Subcutaneous abdominal adipose tissue (tissue), 5 donors: ENCODE measurements around the gene ENOX2.
"Not testable (repeated sequence)": the region's sequence is repeated elsewhere in the genome, so short reads cannot be mapped to it uniquely, and the experiment has no call there.

Experiments used
- H3K27ac ChIP-seq: one replicate; pipeline ENCODE4 v1.7.0; 2013; ENCODE audit warnings: low read depth, mild to moderate bottlenecking, inconsistent platforms, low read length, moderate library complexity
- H3K27me3 ChIP-seq, 5 donors: one replicate each; pipeline ENCODE4 v1.7.0; 2013; ENCODE audit warnings: low read length in 5 of 5, inconsistent platforms in 1 of 5; ENCODE audit not compliant: control insufficient read depth in 5 of 5, insufficient read depth in 4 of 5
- H3K36me3 ChIP-seq, 5 donors: one replicate each; pipeline ENCODE4 v1.7.0; 2013; ENCODE audit warnings: low read length in 5 of 5; ENCODE audit not compliant: control insufficient read depth in 5 of 5, insufficient read depth in 5 of 5
- H3K4me1 ChIP-seq, 5 donors: one replicate each; pipeline ENCODE4 v1.7.0; 2013; ENCODE audit warnings: low read length in 5 of 5, mild to moderate bottlenecking in 3 of 5, moderate library complexity in 1 of 5; ENCODE audit not compliant: control insufficient read depth in 5 of 5, insufficient read depth in 5 of 5
- H3K4me3 ChIP-seq, 5 donors: one replicate each; pipeline ENCODE4 v1.7.0; 2013; ENCODE audit warnings: low read length in 5 of 5, low read depth in 1 of 5
- H3K9ac ChIP-seq, 5 donors: one replicate each; pipeline ENCODE4 v1.7.0; 2013; ENCODE audit warnings: low read length in 5 of 5, mild to moderate bottlenecking in 4 of 5, moderate library complexity in 3 of 5
- H3K9me3 ChIP-seq, 5 donors: one replicate each; pipeline ENCODE4 v1.7.0; 2013; ENCODE audit warnings: low read length in 5 of 5; ENCODE audit not compliant: control insufficient read depth in 5 of 5
- donor health status: healthy.
- donor health status: healthy.
- donor health status: healthy.
- donor health status: healthy.
- donor health status: healthy.

Gene ENOX2

DNA sequence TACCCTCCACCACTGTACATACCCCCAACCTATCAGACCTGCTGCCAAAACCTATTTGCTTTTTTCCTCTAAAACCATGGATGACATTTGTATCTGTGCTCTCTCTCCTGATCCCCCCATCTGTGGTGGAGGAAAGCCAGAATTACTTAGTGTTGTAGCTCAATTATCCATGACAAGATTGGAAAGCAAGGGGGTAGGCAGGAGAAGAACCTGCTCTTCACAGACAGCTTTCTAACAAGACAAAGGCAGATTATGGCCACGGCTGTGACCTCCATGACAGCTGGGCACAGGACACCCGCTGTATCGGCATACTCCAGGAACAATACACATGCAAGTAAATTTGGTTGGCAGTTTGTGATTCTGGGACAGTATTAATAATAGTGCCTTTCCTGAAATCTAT lies 186.7 kb downstream of the ENOX2 start:
- Histone ChIP-seq H3K9ac (no peak overlapping the region), H3K27me3 (no peaks in the 10 kb centered on the region), H3K4me3 (no peak overlapping the region), H3K4me1 (peaks cover 0 to 2% (median 0%) of the 10 kb centered on the region in 5 donors), H3K36me3 (no peaks in the 10 kb centered on the region), H3K9me3 (no peaks in the 10 kb centered on the region), H3K27ac (no peak overlapping the region)

GRCh38 chrX:130715299-130715698 lies 187.7 kb downstream of the ENOX2 start:
- Histone ChIP-seq H3K9ac (no peak overlapping the region), H3K4me1 (peaks cover 0 to 2% (median 0%) of the 10 kb centered on the region in 5 donors), H3K9me3 (no peaks in the 10 kb centered on the region), H3K27ac (no peak overlapping the region), H3K27me3 (no peaks in the 10 kb centered on the region), H3K36me3 (no peaks in the 10 kb centered on the region), H3K4me3 (no peak overlapping the region)

GRCh38 chrX:130714665-130715064 lies 188.3 kb downstream of the ENOX2 start:
- no peaks in the 10 kb centered on the region for H3K36me3 ChIP-seq
- H3K4me3 ChIP-seq: no peak overlapping the region
- H3K9ac ChIP-seq: no peak overlapping the region
- no peaks in the 10 kb centered on the region for H3K27me3 ChIP-seq
- no peak overlapping the region for H3K27ac ChIP-seq
- H3K9me3 ChIP-seq: no peaks in the 10 kb centered on the region
- peaks cover 0 to 2% (median 0%) of the 10 kb centered on the region in 5 donors for H3K4me1 ChIP-seq

- no peaks in the 10 kb centered on the region for H3K36me3 ChIP-seq
- H3K27me3 ChIP-seq: no peaks in the 10 kb centered on the region
- H3K9me3 ChIP-seq: no peaks in the 10 kb centered on the region
- no peak overlapping the region for H3K4me3 ChIP-seq
- no peak overlapping the region for H3K27ac ChIP-seq
- peaks cover 0 to 2% (median 0%) of the 10 kb centered on the region in 5 donors for H3K4me1 ChIP-seq
- H3K9ac ChIP-seq: no peak overlapping the region
Measured at GRCh38 chrX:130714135-130714534, 188.9 kb downstream of the ENOX2 start.

DNA sequence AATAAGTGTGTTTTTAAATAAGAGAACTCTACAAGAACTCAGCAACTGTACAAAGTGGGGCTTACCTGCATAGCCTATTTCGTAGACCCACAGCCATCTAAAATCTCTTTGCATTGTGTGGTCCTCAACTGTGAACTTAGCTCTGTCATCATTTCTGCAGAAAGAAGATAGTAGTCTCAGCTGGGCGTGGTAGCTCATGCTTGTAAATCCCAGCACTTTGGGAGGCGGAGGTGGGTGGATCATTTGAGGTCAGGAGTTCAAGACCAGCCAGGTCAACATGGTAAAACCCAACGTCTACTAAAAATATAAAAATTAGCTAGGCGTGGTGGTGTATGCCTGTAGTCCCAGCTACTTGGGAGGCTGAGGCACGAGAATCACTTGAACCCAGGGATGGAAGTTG lies 193.8 kb downstream of the ENOX2 start:
- H3K27me3 ChIP-seq: not testable (repeated sequence)

GRCh38 chrX:130705591-130705990 lies 197.4 kb downstream of the ENOX2 start:
- no peaks in the 10 kb centered on the region for H3K9me3 ChIP-seq
- no peak overlapping the region for H3K4me3 ChIP-seq

More for the DNA sequence above, 193.8 kb downstream of the ENOX2 start:
- not testable (repeated sequence) for H3K27ac ChIP-seq, H3K9ac ChIP-seq, H3K4me3 ChIP-seq, H3K9me3 ChIP-seq, H3K36me3 ChIP-seq, H3K4me1 ChIP-seq

GRCh38 chrX:130704053-130705038 lies 198.7 kb downstream of the ENOX2 start:
- Histone ChIP-seq H3K4me1 (peaks cover 0 to 6% (median 5%) of the 10 kb centered on the region in 5 donors), H3K4me3 (no peak overlapping the region), H3K27ac (no peak overlapping the region), H3K27me3 (no peaks in the 10 kb centered on the region), H3K36me3 (no peaks in the 10 kb centered on the region), H3K9ac (no peak overlapping the region), H3K9me3 (no peaks in the 10 kb centered on the region)

More at GRCh38 chrX:130705591-130705990, 197.4 kb downstream of the ENOX2 start:
- Histone ChIP-seq H3K36me3 (no peaks in the 10 kb centered on the region), H3K4me1 (peaks cover 0 to 6% (median 5%) of the 10 kb centered on the region in 5 donors), H3K9ac (no peak overlapping the region), H3K27ac (no peak overlapping the region), H3K27me3 (no peaks in the 10 kb centered on the region)

- peaks cover 0 to 7% (median 0%) of the 10 kb centered on the region in 5 donors for H3K36me3 ChIP-seq
- no peaks in the 10 kb centered on the region for H3K9me3 ChIP-seq
- no peak overlapping the region for H3K9ac ChIP-seq
- H3K4me3 ChIP-seq: no peak overlapping the region
- peaks cover 0 to 6% (median 5%) of the 10 kb centered on the region in 5 donors for H3K4me1 ChIP-seq
- no peaks in the 10 kb centered on the region for H3K27me3 ChIP-seq
- no peak overlapping the region for H3K27ac ChIP-seq
Measured at GRCh38 chrX:130702867-130703707, 199.9 kb downstream of the ENOX2 start.

- Histone ChIP-seq H3K27me3 (no peaks in the 10 kb centered on the region), H3K9me3 (no peaks in the 10 kb centered on the region), H3K4me1 (peaks cover 0 to 6% (median 5%) of the 10 kb centered on the region in 5 donors), H3K27ac (no peak overlapping the region), H3K36me3 (peaks cover 0 to 7% (median 0%) of the 10 kb centered on the region in 5 donors), H3K4me3 (no peak overlapping the region), H3K9ac (no peak overlapping the region)
Measured at GRCh38 chrX:130700629-130701028, 202.4 kb downstream of the ENOX2 start.

DNA sequence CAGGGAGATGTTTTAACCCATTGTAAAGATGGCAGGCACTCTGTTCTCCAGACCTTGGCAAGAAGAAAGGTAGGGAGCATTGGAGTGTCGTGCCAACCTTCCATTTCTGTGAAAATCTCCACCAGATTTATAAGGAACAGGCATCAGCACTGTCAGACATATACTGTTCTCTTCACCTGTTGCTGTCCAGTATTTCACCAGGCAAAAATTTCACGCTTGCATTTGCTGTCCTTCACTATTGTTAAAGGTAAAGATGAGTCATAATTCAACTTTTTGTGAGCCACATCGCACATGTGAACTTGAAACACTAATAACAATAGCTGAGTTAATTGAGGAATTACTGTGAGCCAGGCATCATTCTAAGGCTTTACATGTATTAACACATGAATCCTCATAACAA lies 203.4 kb downstream of the ENOX2 start:
- Histone ChIP-seq H3K27me3 (no peaks in the 10 kb centered on the region), H3K9me3 (no peaks in the 10 kb centered on the region), H3K9ac (no peak overlapping the region), H3K36me3 (peaks cover 0 to 7% (median 0%) of the 10 kb centered on the region in 5 donors), H3K4me1 (peaks cover 0 to 6% (median 5%) of the 10 kb centered on the region in 5 donors), H3K4me3 (no peak overlapping the region), H3K27ac (no peak overlapping the region)
